Naive thymus-derived CD4-positive, alpha-beta T cell (primary cell): ENCODE measurements around the gene SEC14L3. TPM values are rescaled to one million over a fixed set of nuclear protein-coding genes. Genes with fewer than 3 reads are reported as not detected.

Source experiments
- ATAC-seq: fragments of 150-1000 bp; cut with Tn5 transposase; 2 replicates; pipeline ENCODE4 v1.10.0; 2021; ENCODE audit warnings: mild to moderate bottlenecking, moderate library complexity
- CTCF ChIA-PET: fragments of 350-600 bp; sonication (Branson Sonifier 250); formaldehyde crosslinking; loops from one replicate; lab custom pipeline; 2021; ENCODE audit warnings: antibody characterized with exemption; lab: Charles Lee
- POLR2A ChIA-PET: fragments of 350-600 bp; sonication (Branson Sonifier 250); formaldehyde crosslinking; loops from one replicate; lab custom pipeline; 2021; ENCODE audit warnings: antibody characterized with exemption, inconsistent platforms; lab: Charles Lee
- DNase-seq, 9 donors: peaks; one replicate each; pipeline versions ENCODE4 v3.0.0 to v3.0.0-alpha.2; 2020 to 2022; ENCODE audit warnings: mixed read lengths in 1 of 9
- H3K27ac ChIP-seq: one replicate; pipeline ENCODE4 v1.7.0; 2013; ENCODE audit warnings: mild to moderate bottlenecking, low read depth, low read length, moderate library complexity
- H3K27me3 ChIP-seq, 2 donors: one replicate each; pipeline ENCODE4 v1.7.0; 2013; ENCODE audit warnings: low read length in 2 of 2, mild to moderate bottlenecking in 2 of 2, moderate library complexity in 2 of 2; ENCODE audit not compliant: control insufficient read depth in 2 of 2, insufficient read depth in 2 of 2
- H3K36me3 ChIP-seq, 3 experiments: 1 replicate in 2 of 3; 2 replicates in 1 of 3; pipeline ENCODE4 v1.7.0; 2013; ENCODE audit warnings: low read length in 3 of 3, mild to moderate bottlenecking in 3 of 3, moderate library complexity in 1 of 3; ENCODE audit not compliant: insufficient read depth in 3 of 3, control insufficient read depth in 2 of 3
- H3K4me1 ChIP-seq, 2 donors: one replicate each; pipeline ENCODE4 v1.7.0; 2013; ENCODE audit warnings: low read length in 2 of 2, mild to moderate bottlenecking in 2 of 2, moderate library complexity in 1 of 2; ENCODE audit not compliant: control insufficient read depth in 2 of 2, insufficient read depth in 2 of 2
- H3K4me3 ChIP-seq: 2 replicates; pipeline ENCODE4 v1.7.0; 2013; ENCODE audit warnings: mild to moderate bottlenecking, low read length
- H3K9me3 ChIP-seq, 3 experiments: 1 replicate in 2 of 3; 2 replicates in 1 of 3; pipeline ENCODE4 v1.7.0; 2013; ENCODE audit warnings: low read length in 3 of 3; ENCODE audit not compliant: control insufficient read depth in 2 of 3
- H3K27ac Mint-ChIP-seq, 9 donors: one replicate each; pipeline ENCODE4 v1.8.0; 2020 to 2022; ENCODE audit warnings: mixed read lengths in 9 of 9, mild to moderate bottlenecking in 8 of 9, moderate library complexity in 5 of 9, inconsistent platforms in 2 of 9
- H3K27me3 Mint-ChIP-seq, 5 donors: one replicate each; pipeline ENCODE4 v1.8.0; 2021 to 2022; ENCODE audit warnings: mixed read lengths in 5 of 5, mild to moderate bottlenecking in 1 of 5
- H3K36me3 Mint-ChIP-seq, 5 donors: one replicate each; pipeline ENCODE4 v1.8.0; 2020 to 2022; ENCODE audit warnings: mixed read lengths in 5 of 5, mild to moderate bottlenecking in 3 of 5, inconsistent platforms in 1 of 5
- H3K4me1 Mint-ChIP-seq, 7 donors: one replicate each; pipeline ENCODE4 v1.8.0; 2020 to 2022; ENCODE audit warnings: mixed read lengths in 7 of 7, mild to moderate bottlenecking in 3 of 7, inconsistent platforms in 1 of 7
- H3K4me3 Mint-ChIP-seq, 10 donors: one replicate each; pipeline ENCODE4 v1.8.0; 2020 to 2022; ENCODE audit warnings: mild to moderate bottlenecking in 10 of 10, mixed read lengths in 10 of 10, moderate library complexity in 6 of 10, inconsistent platforms in 2 of 10
- H3K9me3 Mint-ChIP-seq, 11 donors: one replicate each; pipeline ENCODE4 v1.8.0; 2020 to 2022; ENCODE audit warnings: mixed read lengths in 11 of 11, mild to moderate bottlenecking in 4 of 11, inconsistent platforms in 1 of 11, moderate library complexity in 1 of 11
- intact Hi-C, 2 donors: fragments of 100-400 bp; cut with micrococcal nuclease; formaldehyde crosslinking; loops; one replicate each; pipeline ENCODE4 v1.15.1; 2023
- polyA plus RNA-seq, 2 donors: library from polyadenylated mRNA; unstranded; fragments of 300-500 nt; fragmentation: Illumina TruSeq; gene quantifications; one replicate each; pipeline ENCODE4 v1.2.3, GENCODE V29; 2021
- total RNA-seq, 6 experiments: library from RNA in 5 of 6; stranded (reverse) in 5 of 6; gene quantifications; 1 replicate in 5 of 6; 2 replicates in 1 of 6; pipeline ENCODE4 v1.2.3 and lab custom pipeline; 2021 to 2026

SEC14L3 gene
- total and polyA plus RNA-seq, 7 experiments from 2014 or later: not detected

DNA sequence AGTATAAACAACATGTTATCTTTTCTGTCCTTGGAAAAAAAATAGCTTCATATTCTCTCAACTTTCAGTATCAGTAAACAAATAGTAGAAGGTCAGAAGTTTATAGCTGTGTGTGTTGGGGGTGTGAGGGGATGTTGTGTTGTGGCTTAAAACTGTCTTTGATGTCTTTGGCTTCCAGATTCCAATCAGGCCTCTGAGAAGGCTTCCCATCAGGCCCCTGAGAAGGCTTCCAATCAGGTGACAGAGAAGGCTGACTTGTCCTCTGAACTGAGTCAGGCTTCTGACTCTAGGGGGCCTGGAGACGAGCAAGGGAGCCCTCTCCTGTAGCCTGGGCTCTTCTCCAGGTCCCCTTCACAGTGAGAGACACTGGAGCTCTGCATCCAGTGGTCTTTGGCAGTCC lies 37.0 kb downstream of the SEC14L3 start:
- peaks cover 3 to 6% of the 10 kb centered on the region in 2 donors for H3K27me3 ChIP-seq
- Mint-ChIP-seq H3K4me3 (peak overlapping the region in 6 of 10 donors; percentile 3 to 90 (median 64)), H3K36me3 (peaks cover 0 to 22% (median 9%) of the 10 kb centered on the region in 5 donors), H3K9me3 (peaks cover 8 to 18% (median 13%) of the 10 kb centered on the region in 11 donors), H3K27me3 (peaks cover 7 to 16% (median 10%) of the 10 kb centered on the region in 5 donors), H3K27ac (peak overlapping the region; percentile 88 to 100 (median 98)), H3K4me1 (peaks cover 10 to 26% (median 23%) of the 10 kb centered on the region in 7 donors)
- H3K36me3 ChIP-seq: no peaks in the 10 kb centered on the region
- CTCF ChIA-PET: interaction anchor here (1.4 to 6.0 kb wide), 5 partner anchors 9 to 146 kb away, joined by 4 to 46 read pairs (median 4); partner anchors contain the start of genes CASTOR1 and MTFP1
- H3K4me3 ChIP-seq: peak overlapping the region; percentile 24
- ATAC-seq (no peak), DNase-seq (no peak)
- peaks cover 16 to 21% of the 10 kb centered on the region in 2 donors for H3K4me1 ChIP-seq
- peaks cover 0 to 4% (median 0%) of the 10 kb centered on the region in 3 experiments for H3K9me3 ChIP-seq
- intact Hi-C loops: loop anchor here (1.0 to 2.0 kb wide), 6 partner anchors 9 to 534 kb away; partner anchors contain the start of genes CASTOR1 (in 1 of the 2), MORC2 (in 1 of the 2), SF3A1 (in 1 of the 2) and TUG1 (in 1 of the 2)
- H3K27ac ChIP-seq: peak overlapping the region; percentile 99
- POLR2A ChIA-PET: interaction anchor here (0.7 to 6.3 kb wide), 4 partner anchors 10 to 146 kb away, joined by 3 to 88 read pairs (median 4); partner anchors contain the start of genes CASTOR1 and MTFP1

DNA sequence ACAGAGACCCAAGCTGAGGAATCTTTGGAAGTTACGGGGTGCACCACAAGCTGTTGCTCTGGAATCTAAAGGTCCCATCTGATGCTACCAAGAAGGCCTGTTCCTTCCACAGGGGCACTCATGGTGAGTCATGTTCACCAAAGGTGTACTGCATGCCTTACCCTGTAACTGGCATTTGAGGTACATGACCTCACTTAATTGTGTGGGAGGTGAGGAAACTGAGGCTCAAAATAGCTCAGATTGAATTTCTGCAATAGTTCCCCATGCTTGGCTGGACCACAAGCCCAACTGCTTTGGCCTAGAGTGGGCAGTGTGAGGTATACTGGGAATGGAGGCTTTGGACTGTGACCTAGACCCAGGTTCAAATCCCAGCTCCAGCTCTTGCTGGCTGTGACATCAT lies 38.0 kb downstream of the SEC14L3 start:
- Histone ChIP-seq H3K36me3 (peaks cover 0 to under 1% (median 0%) of the 10 kb centered on the region in 3 experiments), H3K27me3 (peaks cover 3 to 6% of the 10 kb centered on the region in 2 donors), H3K4me3 (no peak overlapping the region), H3K4me1 (peaks cover 16 to 21% of the 10 kb centered on the region in 2 donors), H3K27ac (no peak overlapping the region), H3K9me3 (peaks cover 0 to 4% (median 0%) of the 10 kb centered on the region in 3 experiments)
- DNase-seq: no peak
- Mint-ChIP-seq H3K27me3 (peaks cover 5 to 11% (median 8%) of the 10 kb centered on the region in 5 donors), H3K27ac (peak overlapping the region in 5 of 9 donors; percentile 92 to 100 (median 100)), H3K4me1 (peaks cover 10 to 26% (median 23%) of the 10 kb centered on the region in 7 donors), H3K4me3 (no peak overlapping the region), H3K36me3 (peaks cover 0 to 23% (median 9%) of the 10 kb centered on the region in 5 donors), H3K9me3 (peaks cover 6 to 18% (median 13%) of the 10 kb centered on the region in 11 donors)
- intact Hi-C loops: loop anchor here in 1 of 2 donors (2.0 kb wide), 3 partner anchors 43 to 535 kb away; partner anchors contain the start of genes MORC2 and TUG1
- no peak for ATAC-seq
- ChIA-PET CTCF (interaction anchor here (0.8 to 6.0 kb wide), 4 partner anchors 9 to 145 kb away, joined by 3 to 46 read pairs (median 6); partner anchors contain the start of genes CASTOR1 and MTFP1), POLR2A (interaction anchor here (1.8 to 6.3 kb wide), 2 partner anchors 9 to 41 kb away, joined by 5 to 88 read pairs; partner anchors contain the start of gene MTFP1)

DNA sequence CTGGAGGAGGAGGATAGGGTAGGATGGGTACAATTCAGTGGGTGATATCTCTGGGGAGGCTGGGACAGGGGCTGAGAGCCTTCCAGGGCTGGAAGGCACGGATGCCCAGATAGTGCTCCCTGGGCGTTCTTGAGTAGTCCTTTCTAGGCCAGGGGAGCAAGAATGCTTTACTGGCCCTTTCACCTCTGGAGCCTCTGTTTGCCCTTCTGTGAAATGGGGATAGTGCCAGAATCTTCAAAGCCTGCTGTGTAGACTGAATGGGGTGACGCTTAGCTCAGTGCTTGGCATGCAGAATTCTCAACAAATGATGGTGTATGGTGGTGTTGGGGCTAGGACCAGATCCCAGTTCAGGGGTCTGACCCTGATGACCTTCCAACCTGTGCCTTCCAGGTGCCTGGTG lies 38.6 kb downstream of the SEC14L3 start:
- peaks cover 0 to 4% (median 0%) of the 10 kb centered on the region in 3 experiments for H3K9me3 ChIP-seq
- peaks cover 1 to 3% of the 10 kb centered on the region in 2 donors for H3K27me3 ChIP-seq
- no peak overlapping the region for H3K27ac ChIP-seq
- peaks cover 16 to 21% of the 10 kb centered on the region in 2 donors for H3K4me1 ChIP-seq
- ChIA-PET POLR2A (interaction anchor here (1.8 to 6.3 kb wide), 2 partner anchors 8 to 41 kb away, joined by 5 to 88 read pairs; partner anchors contain the start of gene MTFP1), CTCF (interaction anchor here (0.8 to 6.0 kb wide), 4 partner anchors 8 to 145 kb away, joined by 3 to 46 read pairs (median 6); partner anchors contain the start of genes CASTOR1 and MTFP1)
- H3K4me1 Mint-ChIP-seq: peaks cover 10 to 26% (median 23%) of the 10 kb centered on the region in 7 donors
- DNase-seq (no peak), ATAC-seq (no peak)
- peaks cover 6 to 18% (median 13%) of the 10 kb centered on the region in 11 donors for H3K9me3 Mint-ChIP-seq
- H3K4me3 ChIP-seq: no peak overlapping the region
- H3K4me3 Mint-ChIP-seq: no peak overlapping the region
- H3K27me3 Mint-ChIP-seq: peaks cover 1 to 6% (median 2%) of the 10 kb centered on the region in 5 donors
- H3K36me3 Mint-ChIP-seq: peaks cover 0 to 28% (median 12%) of the 10 kb centered on the region in 5 donors
- H3K27ac Mint-ChIP-seq: peak overlapping the region in 6 of 9 donors; percentile 42 to 100 (median 100)
- H3K36me3 ChIP-seq: peaks cover 0 to 6% (median 0%) of the 10 kb centered on the region in 3 experiments
- intact Hi-C loops: no loop called here

DNA sequence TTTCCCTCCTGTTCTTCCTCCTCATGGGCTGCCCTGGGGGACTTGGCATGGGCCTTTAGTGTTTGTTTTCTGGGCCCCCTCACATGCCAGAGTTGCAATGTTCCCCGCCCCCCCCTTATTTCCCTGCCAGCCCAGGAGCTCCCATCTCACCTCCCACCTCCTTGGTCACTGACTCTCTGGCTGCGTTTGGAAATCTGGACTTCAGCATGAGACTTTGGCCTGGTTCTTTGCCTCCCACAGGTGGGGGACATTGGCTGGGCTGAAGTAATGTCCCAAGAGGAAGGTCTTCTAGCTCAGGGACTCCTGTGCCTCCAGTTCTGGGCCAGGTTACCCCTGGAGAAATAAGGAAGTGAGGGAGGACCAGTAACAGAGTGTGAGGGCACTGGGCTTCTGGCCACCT lies 39.3 kb downstream of the SEC14L3 start:
- H3K27ac ChIP-seq: no peak overlapping the region
- H3K4me3 ChIP-seq: no peak overlapping the region
- peaks cover 0 to 4% (median 0%) of the 10 kb centered on the region in 3 experiments for H3K9me3 ChIP-seq
- DNase-seq (no peak), ATAC-seq (no peak)
- Mint-ChIP-seq H3K4me3 (no peak overlapping the region), H3K36me3 (peaks cover 0 to 31% (median 13%) of the 10 kb centered on the region in 5 donors), H3K27me3 (no peaks in the 10 kb centered on the region), H3K27ac (peak overlapping the region in 4 of 9 donors; percentile 51 to 100 (median 100)), H3K9me3 (peaks cover 6 to 18% (median 13%) of the 10 kb centered on the region in 11 donors), H3K4me1 (peaks cover 12 to 30% (median 27%) of the 10 kb centered on the region in 7 donors)
- intact Hi-C loops: no loop called here
- POLR2A ChIA-PET: interaction anchor here (6.3 kb wide), 1 partner anchor 8 kb away, joined by 88 read pairs; the partner anchor contains the start of gene MTFP1
- H3K36me3 ChIP-seq: peaks cover 0 to 12% (median 0%) of the 10 kb centered on the region in 3 experiments
- CTCF ChIA-PET: interaction anchor here (1.1 kb wide), 1 partner anchor 41 kb away, joined by 4 read pairs; no protein-coding TSS in a partner anchor
- peaks cover 16 to 22% of the 10 kb centered on the region in 2 donors for H3K4me1 ChIP-seq
- H3K27me3 ChIP-seq: peaks cover 0 to 3% of the 10 kb centered on the region in 2 donors

DNA sequence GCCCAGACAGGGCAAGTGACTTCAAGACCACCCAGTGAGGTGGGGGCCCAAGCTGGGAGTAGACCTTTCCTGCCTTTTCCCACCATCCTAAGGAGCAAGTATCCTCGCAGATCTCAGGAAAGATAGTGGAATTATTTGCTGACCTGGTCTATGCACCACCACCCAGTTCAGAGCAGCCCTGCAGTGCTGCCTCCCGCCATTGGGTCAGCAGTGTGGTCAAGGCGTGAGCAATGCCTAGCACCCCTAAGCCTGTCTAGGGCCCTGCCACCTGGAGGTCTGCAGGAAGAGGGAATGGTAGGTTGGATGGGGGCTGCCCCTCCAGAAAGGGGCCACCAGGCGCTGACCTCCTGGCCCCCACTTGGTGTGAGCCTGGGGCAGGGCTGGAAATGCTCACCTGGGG lies 39.7 kb downstream of the SEC14L3 start:
- H3K36me3 ChIP-seq: peaks cover 0 to 12% (median 0%) of the 10 kb centered on the region in 3 experiments
- H3K9me3 ChIP-seq: peaks cover 0 to 4% (median 0%) of the 10 kb centered on the region in 3 experiments
- ChIA-PET CTCF (interaction anchor here (1.1 kb wide), 1 partner anchor 41 kb away, joined by 4 read pairs; no protein-coding TSS in a partner anchor), POLR2A (interaction anchor here (6.3 kb wide), 1 partner anchor 7 kb away, joined by 88 read pairs; the partner anchor contains the start of gene MTFP1)
- no peaks in the 10 kb centered on the region for H3K27me3 ChIP-seq
- DNase-seq (no peak), ATAC-seq (no peak)
- H3K4me3 Mint-ChIP-seq: no peak overlapping the region
- intact Hi-C loops: no loop called here
- H3K4me3 ChIP-seq: no peak overlapping the region
- no peaks in the 10 kb centered on the region for H3K27me3 Mint-ChIP-seq
- H3K36me3 Mint-ChIP-seq: peaks cover 0 to 34% (median 12%) of the 10 kb centered on the region in 5 donors
- H3K9me3 Mint-ChIP-seq: peaks cover 6 to 16% (median 12%) of the 10 kb centered on the region in 11 donors
- no peak overlapping the region for H3K27ac ChIP-seq
- H3K27ac Mint-ChIP-seq: peak overlapping the region in 2 of 9 donors; percentile 51
- H3K4me1 Mint-ChIP-seq: peaks cover 16 to 33% (median 30%) of the 10 kb centered on the region in 7 donors
- peaks cover 20 to 26% of the 10 kb centered on the region in 2 donors for H3K4me1 ChIP-seq

DNA sequence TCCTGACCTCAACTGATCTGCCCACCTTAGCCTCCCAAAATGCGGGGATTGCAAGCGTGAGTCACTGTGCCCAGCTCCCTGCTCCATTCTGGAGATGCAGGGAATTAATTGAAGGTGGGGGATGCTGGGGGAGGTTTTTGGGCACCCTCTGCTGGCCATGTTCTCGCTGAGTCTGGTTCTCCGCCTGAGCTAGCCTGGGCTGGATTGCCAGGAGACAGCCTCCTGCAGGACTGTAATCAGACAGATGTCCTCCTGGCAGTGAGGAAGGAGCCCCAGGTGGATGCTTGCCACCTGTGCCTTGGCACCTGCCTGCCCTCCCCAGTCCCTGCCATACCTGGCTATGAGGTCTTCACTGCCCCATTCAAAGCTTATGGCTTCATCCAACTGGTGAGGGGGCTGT lies 40.9 kb downstream of the SEC14L3 start:
- ATAC-seq: no peak
- Histone ChIP-seq H3K27ac (no peak overlapping the region), H3K9me3 (no peaks in the 10 kb centered on the region), H3K4me1 (peaks cover 25% of the 10 kb centered on the region in 2 donors), H3K27me3 (no peaks in the 10 kb centered on the region), H3K4me3 (no peak overlapping the region), H3K36me3 (peaks cover 0 to 12% (median 0%) of the 10 kb centered on the region in 3 experiments)
- DNase-seq: no peak
- intact Hi-C loops: no loop called here
- no peak overlapping the region for H3K4me3 Mint-ChIP-seq
- H3K27ac Mint-ChIP-seq: peak overlapping the region in 3 of 9 donors; percentile 17 to 53 (median 32)
- peaks cover 20 to 41% (median 35%) of the 10 kb centered on the region in 7 donors for H3K4me1 Mint-ChIP-seq
- peaks cover 3 to 11% (median 8%) of the 10 kb centered on the region in 11 donors for H3K9me3 Mint-ChIP-seq
- ChIA-PET CTCF (interaction anchor here (1.2 kb wide), 1 partner anchor 34 kb away, joined by 3 read pairs; the partner anchor contains the start of gene SEC14L2), POLR2A (no interaction called here)
- peaks cover 0 to 40% (median 9%) of the 10 kb centered on the region in 5 donors for H3K36me3 Mint-ChIP-seq
- H3K27me3 Mint-ChIP-seq: no peaks in the 10 kb centered on the region
